ENCODE measurements around the gene FOXR1. TPM values are rescaled to one million over a fixed set of nuclear protein-coding genes. Genes with fewer than 3 reads are reported as not detected.

Gene FOXR1
- polyA plus RNA-seq, 1 donor from 2014 or later = not detected

- peaks cover 54% of the 10 kb centered on the region for H3K79me2 ChIP-seq (replicated peaks; ENCODE audit: insufficient read depth, low read length)
- H3K9me2 ChIP-seq (ENCODE audit: insufficient read depth, low read length) = no peaks in the 10 kb centered on the region
- no peaks in the 10 kb centered on the region for H3F3A ChIP-seq (ENCODE audit: insufficient read depth, low read length, poor library complexity, severe bottlenecking)
- peak overlapping the region; percentile 96 for H3K9ac ChIP-seq (ENCODE audit: low read length)
- TF ChIP-seq TAF1 (IDR thresholded peaks at IDR 0.05; ENCODE audit: low read depth) (no peak), EP300 (conservative IDR thresholded peaks at IDR 0.05; ENCODE audit: poor library complexity, severe bottlenecking) (no peak), MXI1 (conservative IDR thresholded peaks at IDR 0.05; ENCODE audit: poor library complexity, severe bottlenecking) (no peak), REST (IDR thresholded peaks at IDR 0.05; ENCODE audit: borderline replicate concordance) (no peak), SMC3 (conservative IDR thresholded peaks at IDR 0.05; ENCODE audit: poor library complexity) (peak; percentile 29), RAD21 (conservative IDR thresholded peaks at IDR 0.05) (no peak), POLR2AphosphoS5 (IDR thresholded peaks at IDR 0.05) (peak; percentile 19)
- H3K4me2 ChIP-seq (ENCODE audit: low read length) = peak overlapping the region; percentile 95
- H3K4me3 ChIP-seq (ENCODE audit: low read length) = peak overlapping the region; percentile 100
- H3K27ac ChIP-seq (ENCODE audit: low read length) = peak overlapping the region; percentile 99
- peak overlapping the region; percentile 8 for H2AFZ ChIP-seq (ENCODE audit: low read depth, low read length)
- peaks cover 45% of the 10 kb centered on the region for H4K20me1 ChIP-seq (ENCODE audit: insufficient read depth)
- H3K9me3 ChIP-seq (ENCODE audit: low read length) = no peaks in the 10 kb centered on the region
- H3K27me3 ChIP-seq (ENCODE audit: insufficient read depth, low read depth, low read length) = no peaks in the 10 kb centered on the region
- H3K36me3 ChIP-seq (ENCODE audit: insufficient read depth, low read length) = no peaks in the 10 kb centered on the region
Observed at GRCh38 chr11:118924591-118925585, 46.7 kb upstream of the FOXR1 start.

- Histone ChIP-seq H3K27me3 (ENCODE audit: insufficient read depth, low read depth, low read length) (no peaks in the 10 kb centered on the region), H3K4me2 (ENCODE audit: low read length) (peak overlapping the region; percentile 73), H3K9me3 (ENCODE audit: low read length) (no peaks in the 10 kb centered on the region), H3K79me2 (replicated peaks; ENCODE audit: insufficient read depth, low read length) (peaks cover 26% of the 10 kb centered on the region), H3K36me3 (ENCODE audit: insufficient read depth, low read length) (no peaks in the 10 kb centered on the region), H3F3A (ENCODE audit: insufficient read depth, low read length, poor library complexity, severe bottlenecking) (no peaks in the 10 kb centered on the region), H3K27ac (ENCODE audit: low read length) (peak overlapping the region; percentile 99), H2AFZ (ENCODE audit: low read depth, low read length) (no peak overlapping the region), H3K9ac (ENCODE audit: low read length) (peak overlapping the region; percentile 99), H4K20me1 (ENCODE audit: insufficient read depth) (peaks cover 20% of the 10 kb centered on the region), H3K4me3 (ENCODE audit: low read length) (peak overlapping the region; percentile 99), H3K9me2 (ENCODE audit: insufficient read depth, low read length) (no peaks in the 10 kb centered on the region)
- TF ChIP-seq EP300 (conservative IDR thresholded peaks at IDR 0.05; ENCODE audit: poor library complexity, severe bottlenecking) (no peak), MXI1 (conservative IDR thresholded peaks at IDR 0.05; ENCODE audit: poor library complexity, severe bottlenecking) (no peak), EZH2 (IDR thresholded peaks at IDR 0.05; ENCODE audit: borderline replicate concordance, insufficient read depth, low read length, poor library complexity, severe bottlenecking) (no peak), RAD21 (conservative IDR thresholded peaks at IDR 0.05) (no peak), TAF1 (IDR thresholded peaks at IDR 0.05; ENCODE audit: low read depth) (no peak), POLR2AphosphoS5 (IDR thresholded peaks at IDR 0.05) (no peak)
- TF ChIP-seq, protein P1, sequence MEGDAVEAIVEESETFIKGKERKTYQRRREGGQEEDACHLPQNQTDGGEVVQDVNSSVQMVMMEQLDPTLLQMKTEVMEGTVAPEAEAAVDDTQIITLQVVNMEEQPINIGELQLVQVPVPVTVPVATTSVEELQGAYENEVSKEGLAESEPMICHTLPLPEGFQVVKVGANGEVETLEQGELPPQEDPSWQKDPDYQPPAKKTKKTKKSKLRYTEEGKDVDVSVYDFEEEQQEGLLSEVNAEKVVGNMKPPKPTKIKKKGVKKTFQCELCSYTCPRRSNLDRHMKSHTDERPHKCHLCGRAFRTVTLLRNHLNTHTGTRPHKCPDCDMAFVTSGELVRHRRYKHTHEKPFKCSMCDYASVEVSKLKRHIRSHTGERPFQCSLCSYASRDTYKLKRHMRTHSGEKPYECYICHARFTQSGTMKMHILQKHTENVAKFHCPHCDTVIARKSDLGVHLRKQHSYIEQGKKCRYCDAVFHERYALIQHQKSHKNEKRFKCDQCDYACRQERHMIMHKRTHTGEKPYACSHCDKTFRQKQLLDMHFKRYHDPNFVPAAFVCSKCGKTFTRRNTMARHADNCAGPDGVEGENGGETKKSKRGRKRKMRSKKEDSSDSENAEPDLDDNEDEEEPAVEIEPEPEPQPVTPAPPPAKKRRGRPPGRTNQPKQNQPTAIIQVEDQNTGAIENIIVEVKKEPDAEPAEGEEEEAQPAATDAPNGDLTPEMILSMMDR (IDR thresholded peaks at IDR 0.05; ENCODE audit: poor library complexity, severe bottlenecking) = no peak
Observed at GRCh38 chr11:118927554-118928100, 43.9 kb upstream of the FOXR1 start.

Data from neural cell (in vitro differentiated cells).